H1 (cell line): ENCODE data around the gene ADRB2. TPM values are rescaled to one million over a fixed set of nuclear protein-coding genes. Genes with fewer than 3 reads are reported as not detected.
A peak's percentile ranks its signal among the peaks of the same experiment; 100 is the strongest.

Source experiments
- CTCF ChIA-PET: fragments of 300-600 bp; sonication (Branson Sonifier 250); formaldehyde crosslinking; loops from one replicate; lab custom pipeline; 2021; ENCODE audit not compliant: partially characterized antibody; lab: Charles Lee
- POLR2A ChIA-PET: fragments of 300-600 bp; sonication (Branson Sonifier 250); formaldehyde crosslinking; loops from one replicate; lab custom pipeline; 2021; ENCODE audit warnings: inconsistent platforms; ENCODE audit not compliant: partially characterized antibody; lab: Charles Lee
- DNase-seq, 2 experiments: peaks; one replicate each; pipeline versions ENCODE4 v3.0.0 to v3.0.0-alpha.2; 2010 to 2022; ENCODE audit warnings: low spot score in 2 of 2, low read depth in 1 of 2, mixed read lengths in 1 of 2
- FAIRE-seq: peaks from 2 replicates; lab custom pipeline; 2011; peaks lifted over from hg19 to GRCh38; lab: Jason Lieb, UNC
- H2AFZ ChIP-seq: 2 replicates; pipeline ENCODE4 v1.8.1; 2012; ENCODE audit warnings: low read length, inconsistent platforms
- H2AK5ac ChIP-seq: 2 replicates; pipeline ENCODE4 v1.6.1; 2013; ENCODE audit warnings: low read depth, low read length
- H2BK120ac ChIP-seq: replicated peaks from 2 replicates; pipeline ENCODE3; 2013; ENCODE audit warnings: low read depth, low read length, inconsistent platforms
- H2BK12ac ChIP-seq: 2 replicates; pipeline ENCODE4 v1.6.1; 2013; ENCODE audit warnings: low read depth, low read length
- H2BK15ac ChIP-seq: 2 replicates; pipeline ENCODE4 v1.6.1; 2013; ENCODE audit warnings: low read length
- H2BK20ac ChIP-seq: 2 replicates; pipeline ENCODE4 v1.6.1; 2013; ENCODE audit warnings: low read length
- H2BK5ac ChIP-seq: 2 replicates; pipeline ENCODE4 v1.6.1; 2013; ENCODE audit warnings: low read depth, low read length
- H3K14ac ChIP-seq: 2 replicates; pipeline ENCODE4 v1.6.1; 2013; ENCODE audit warnings: inconsistent platforms; ENCODE audit not compliant: insufficient read length
- H3K18ac ChIP-seq: 2 replicates; pipeline ENCODE4 v1.6.1; 2013; ENCODE audit warnings: low read length; ENCODE audit errors: extremely low read depth
- H3K23ac ChIP-seq: 2 replicates; pipeline ENCODE4 v1.6.1; 2013; ENCODE audit warnings: inconsistent platforms; ENCODE audit not compliant: insufficient read length
- H3K23me2 ChIP-seq: 2 replicates; pipeline ENCODE4 v1.6.1; 2013; ENCODE audit warnings: low read depth, low read length
- H3K27ac ChIP-seq: 2 replicates; pipeline ENCODE4 v1.6.1; 2011; ENCODE audit warnings: low read depth, low read length, inconsistent platforms
- H3K27me3 ChIP-seq, 4 experiments: replicated peaks in 1 of 4; 1 replicate in 1 of 4; 2 replicates in 3 of 4; pipeline versions ENCODE4 v1.6.1 to v1.8.1; 2011 to 2013; ENCODE audit warnings: low read length in 3 of 4, mild to moderate bottlenecking in 3 of 4, inconsistent platforms in 2 of 4, mixed read lengths in 2 of 4, moderate library complexity in 1 of 4; ENCODE audit not compliant: control insufficient read depth in 3 of 4, insufficient read depth in 3 of 4; ENCODE audit errors: extremely low read depth in 1 of 4
- H3K36me3 ChIP-seq, 4 experiments: 2 replicates each; pipeline versions ENCODE4 v1.6.1 to v1.8.1; 2011 to 2013; ENCODE audit warnings: mild to moderate bottlenecking in 4 of 4, low read length in 3 of 4, moderate library complexity in 2 of 4, control low read depth in 1 of 4, inconsistent platforms in 1 of 4; ENCODE audit not compliant: insufficient read depth in 4 of 4, control insufficient read depth in 2 of 4
- H3K4ac ChIP-seq: replicated peaks from 2 replicates; pipeline ENCODE3; 2013; ENCODE audit warnings: low read length, low read depth, mixed read lengths, inconsistent platforms; ENCODE audit not compliant: insufficient read length
- H3K4me1 ChIP-seq, 4 experiments: replicated peaks in 1 of 4; 1 replicate in 1 of 4; 2 replicates in 3 of 4; pipeline versions ENCODE4 v1.6.1 to v1.8.1; 2011 to 2013; ENCODE audit warnings: low read length in 3 of 4, inconsistent platforms in 2 of 4, mixed read lengths in 1 of 4; ENCODE audit not compliant: insufficient read depth in 4 of 4, control insufficient read depth in 3 of 4
- H3K4me2 ChIP-seq, 2 experiments: 2 replicates each; pipeline versions ENCODE4 v1.6.1 to v1.8.1; 2011 to 2013; ENCODE audit warnings: low read depth in 2 of 2, low read length in 2 of 2, control low read depth in 1 of 2, inconsistent platforms in 1 of 2, mild to moderate bottlenecking in 1 of 2; ENCODE audit not compliant: insufficient read depth in 1 of 2
- H3K4me3 ChIP-seq, 4 experiments: fragments of 200-600, 300-600 bp in 1 of 4; sonication (generic), shearing (Covaris generic), sonication (Bioruptor Twin) in 1 of 4; 2 replicates each; pipeline versions ENCODE4 v1.5.1 to v1.8.1; 2011 to 2016; ENCODE audit warnings: low read length in 4 of 4, low read depth in 3 of 4, control low read depth in 2 of 4, inconsistent platforms in 2 of 4, mild to moderate bottlenecking in 2 of 4, mixed read lengths in 1 of 4, moderate library complexity in 1 of 4; ENCODE audit not compliant: insufficient read depth in 2 of 4; ENCODE audit errors: extremely low read depth in 1 of 4
- H3K56ac ChIP-seq: replicated peaks from 2 replicates; pipeline ENCODE3; 2013; ENCODE audit warnings: low read depth, mild to moderate bottlenecking, mixed read lengths, low read length, inconsistent platforms; ENCODE audit not compliant: insufficient read length
- H3K79me1 ChIP-seq: 2 replicates; pipeline ENCODE4 v1.6.1; 2013; ENCODE audit warnings: low read depth, low read length, control low read depth
- H3K79me2 ChIP-seq, 2 experiments: 2 replicates each; pipeline versions ENCODE4 v1.6.1 to v1.8.1; 2012 to 2013; ENCODE audit warnings: low read length in 2 of 2, mild to moderate bottlenecking in 2 of 2, inconsistent platforms in 1 of 2; ENCODE audit not compliant: insufficient read depth in 2 of 2, control insufficient read depth in 1 of 2
- H3K9ac ChIP-seq, 4 experiments: replicated peaks in 1 of 4; 1 replicate in 1 of 4; 2 replicates in 3 of 4; pipeline versions ENCODE4 v1.6.1 to v1.8.1; 2011 to 2013; ENCODE audit warnings: low read depth in 3 of 4, low read length in 3 of 4, control low read depth in 2 of 4, mild to moderate bottlenecking in 2 of 4, moderate library complexity in 2 of 4, inconsistent platforms in 1 of 4; ENCODE audit errors: extremely low read depth in 1 of 4
- H3K9me3 ChIP-seq, 2 experiments: 2 replicates each; pipeline versions ENCODE4 v1.6.1 to v1.8.1; 2012 to 2013; ENCODE audit warnings: mild to moderate bottlenecking in 2 of 2, moderate library complexity in 2 of 2, control low read depth in 1 of 2, inconsistent platforms in 1 of 2, low read depth in 1 of 2, low read length in 1 of 2, mixed read lengths in 1 of 2; ENCODE audit not compliant: insufficient read depth in 2 of 2
- H4K20me1 ChIP-seq, 2 experiments: replicated peaks in 1 of 2; 2 replicates each; pipeline versions ENCODE3 to v1.8.1; 2011 to 2013; ENCODE audit warnings: inconsistent platforms in 2 of 2, low read length in 2 of 2, mild to moderate bottlenecking in 1 of 2; ENCODE audit not compliant: insufficient read depth in 2 of 2, control insufficient read depth in 1 of 2
- H4K5ac ChIP-seq: 2 replicates; pipeline ENCODE4 v1.6.1; 2013; ENCODE audit warnings: low read length, low read depth, mixed read lengths, inconsistent platforms; ENCODE audit not compliant: insufficient read length
- H4K8ac ChIP-seq: 2 replicates; pipeline ENCODE4 v1.8.0; 2013; ENCODE audit warnings: mild to moderate bottlenecking, moderate library complexity, low read length, inconsistent platforms; ENCODE audit not compliant: insufficient read depth; ENCODE audit errors: extremely low read depth
- H4K91ac ChIP-seq: replicated peaks from 2 replicates; pipeline ENCODE3; 2013; ENCODE audit warnings: low read length, mixed read lengths, inconsistent platforms; ENCODE audit not compliant: insufficient read length
- ASH2L ChIP-seq: fragments of 200-600, 300-600 bp; sonication (generic); IDR thresholded peaks from one replicate; pipeline ENCODE4 v1.7.1; 2017; ENCODE audit warnings: low read length
- BCL11A ChIP-seq, 2 experiments: IDR thresholded peaks; one replicate each; pipeline ENCODE4 v1.6.1; 2011; ENCODE audit warnings: low read depth in 2 of 2, low read length in 2 of 2, mild to moderate bottlenecking in 2 of 2
- CEBPB ChIP-seq: IDR thresholded peaks from 2 replicates; pipeline ENCODE4 v1.6.1; 2012; ENCODE audit warnings: low read depth, low read length
- GTF2F1 ChIP-seq: IDR thresholded peaks from 2 replicates; pipeline ENCODE4 v1.6.1; 2012; ENCODE audit warnings: low read depth, low read length, improper control_type of control experiment, borderline replicate concordance
- JUN ChIP-seq: IDR thresholded peaks from 2 replicates; pipeline ENCODE4 v1.6.1; 2011; ENCODE audit warnings: low read depth, mild to moderate bottlenecking, improper control_type of control experiment, low read length
- KDM1A ChIP-seq: fragments of 200-600, 300-600 bp; sonication (generic); IDR thresholded peaks from 2 replicates; pipeline ENCODE4 v1.7.1; 2016; ENCODE audit warnings: mild to moderate bottlenecking, low read length, borderline replicate concordance
- RFX5 ChIP-seq: IDR thresholded peaks from 2 replicates; pipeline ENCODE4 v1.6.1; 2011; ENCODE audit warnings: low read depth, low read length, improper control_type of control experiment, borderline replicate concordance
- RNF2 ChIP-seq: fragments of 200-900, 300-1000 bp; sonication (generic); IDR thresholded peaks from 2 replicates; pipeline ENCODE4 v1.7.1; 2016; ENCODE audit warnings: borderline replicate concordance, low read depth, mild to moderate bottlenecking, antibody characterized with exemption, low read length; ENCODE audit not compliant: poor library complexity, severe bottlenecking; ENCODE audit errors: missing control alignments
- SIX5 ChIP-seq: IDR thresholded peaks from 2 replicates; pipeline ENCODE4 v1.6.1; 2011; ENCODE audit warnings: mild to moderate bottlenecking, low read depth, low read length
- SP4 ChIP-seq: IDR thresholded peaks from 2 replicates; pipeline ENCODE4 v1.6.1; 2012; ENCODE audit warnings: low read length, inconsistent platforms
- ZNF274 ChIP-seq: IDR thresholded peaks from 2 replicates; pipeline ENCODE4 v1.7.0; 2012; ENCODE audit warnings: low read length, borderline replicate concordance; ENCODE audit errors: extremely low read depth
- WGBS, 2 experiments: shearing (Covaris generic) in 1 of 2; methylation state at CpG; one replicate each; pipeline versions ENCODE4 v1.1.6 to v1.1.7; 2013 to 2015; ENCODE audit warnings: low lambda C conversion rate in 2 of 2, mixed read lengths in 2 of 2, inconsistent platforms in 1 of 2, low coverage in 1 of 2, missing lambda C conversion rate in 1 of 2; ENCODE audit not compliant: insufficient replicate concordance in 2 of 2, insufficient coverage in 1 of 2, insufficient read length in 1 of 2; ENCODE audit errors: extremely low coverage in 1 of 2, missing lambda C conversion rate in 1 of 2; 5-methylcytosine and 5-hydroxymethylcytosine counted together
- polyA plus RNA-seq, 7 experiments: library from polyadenylated mRNA; depleted of rRNA in 3 of 7; stranded (reverse) in 5 of 7; unstranded in 2 of 7; fragments of >200 nt in 5 of 7; fragments of 200-250 nt in 2 of 7; gene quantifications; 1 replicate in 5 of 7; 2 replicates in 1 of 7; 4 replicates in 1 of 7; pipeline versions ENCODE4 v1.2.1 to v1.2.3, GENCODE V29; 2011 to 2013; ENCODE audit warnings: missing spikeins in 2 of 7, mixed read lengths in 2 of 7
- total RNA-seq: library from RNA; stranded (reverse); fragmentation: NEBNext Ultra II Directional; extraction: Animal tissue kit (Norgen Biotek cat#: 25700); gene quantifications from 2 replicates; pipeline ENCODE4 v1.2.1, GENCODE V29; 2021
- TF ChIP-seq, protein P1 (sequence below): IDR thresholded peaks from 2 replicates; pipeline ENCODE4 v1.6.1; 2012; ENCODE audit warnings: inconsistent platforms
- TF ChIP-seq, protein P2 (sequence below): IDR thresholded peaks from 2 replicates; pipeline ENCODE4 v1.6.1; 2011; ENCODE audit warnings: low read depth, mild to moderate bottlenecking, low read length; ENCODE audit not compliant: insufficient read depth

Gene ADRB2
- total and polyA plus RNA-seq, 2 of the 8 experiments (the other 6 are each of a cell fraction or from before 2014, with no cell fraction given): 0.65 to 0.77 TPM

DNA sequence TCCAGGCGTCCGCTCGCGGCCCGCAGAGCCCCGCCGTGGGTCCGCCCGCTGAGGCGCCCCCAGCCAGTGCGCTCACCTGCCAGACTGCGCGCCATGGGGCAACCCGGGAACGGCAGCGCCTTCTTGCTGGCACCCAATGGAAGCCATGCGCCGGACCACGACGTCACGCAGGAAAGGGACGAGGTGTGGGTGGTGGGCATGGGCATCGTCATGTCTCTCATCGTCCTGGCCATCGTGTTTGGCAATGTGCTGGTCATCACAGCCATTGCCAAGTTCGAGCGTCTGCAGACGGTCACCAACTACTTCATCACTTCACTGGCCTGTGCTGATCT lies 294 bp downstream of the ADRB2 start:
- 17% methylated on average over 28 of the region's 28 CpGs; no CpG with 5 or more reads in 1 of the 2 experiments for WGBS, 2 experiments
- H3K36me3 ChIP-seq: no peaks in the 10 kb centered on the region
- H3K27me3 ChIP-seq: peaks cover 5 to 20% (median 15%) of the 10 kb centered on the region in 4 experiments
- no peak overlapping the region for H4K5ac ChIP-seq
- no peak overlapping the region for H3K23ac ChIP-seq
- 0 out of 2 replicates have a peak overlapping the region, but pooled peaks have one; percentile 5 for H2BK15ac ChIP-seq
- no peak overlapping the region for H3K9ac ChIP-seq
- H3K23me2 ChIP-seq: peaks cover 11% of the 10 kb centered on the region
- no peaks in the 10 kb centered on the region for H3K79me2 ChIP-seq
- CTCF ChIA-PET: interaction anchor here (0.5 to 2.4 kb wide), 6 partner anchors 12 to 438 kb away, joined by 3 to 7 read pairs (median 4); no protein-coding TSS in a partner anchor
- DNase-seq (no peak), FAIRE-seq (no peak)
- H4K8ac ChIP-seq: peak overlapping the region; percentile 57; the same call in 1 of the 2 replicates
- H3K18ac ChIP-seq: no peak overlapping the region
- H2BK12ac ChIP-seq: no peak overlapping the region
- H3K9me3 ChIP-seq: no peaks in the 10 kb centered on the region
- peak overlapping the region; percentile 100 for H3K4me2 ChIP-seq
- no peak overlapping the region for H3K4ac ChIP-seq
- no peak overlapping the region for H2AK5ac ChIP-seq
- no peaks in the 10 kb centered on the region for H4K20me1 ChIP-seq
- H2BK5ac ChIP-seq: no peak overlapping the region
- H3K56ac ChIP-seq: no peak overlapping the region
- no peak overlapping the region for H2BK20ac ChIP-seq
- no peaks in the 10 kb centered on the region for H3K79me1 ChIP-seq
- H3K4me3 ChIP-seq: peak overlapping the region; percentile 70 to 90 (median 78)
- no peak overlapping the region for H2BK120ac ChIP-seq
- POLR2A ChIA-PET: no interaction called here
- peaks cover 0 to 2% (median under 1%) of the 10 kb centered on the region in 4 experiments; a peak in 5 of 7 replicates for H3K4me1 ChIP-seq
- no peak overlapping the region for H3K14ac ChIP-seq
- H3K27ac ChIP-seq: no peak overlapping the region
- H4K91ac ChIP-seq: no peak overlapping the region
- H2AFZ ChIP-seq: peak overlapping the region; percentile 56; the same call in 1 of the 2 replicates
- TF ChIP-seq RNF2 (peak; percentile 32), ASH2L (no peak), JUN (no peak), GTF2F1 (no peak), KDM1A (0 out of 2 replicates have a peak, but pooled peaks have one; percentile 2), SP4 (no peak), CEBPB (no peak), ZNF274 (no peak), RFX5 (no peak), BCL11A (IDR thresholded peaks at IDR 0.05; ENCODE audit: low read depth in 2 of 2, low read length in 2 of 2) (no peak), SIX5 (no peak)
- TF ChIP-seq, protein P1, sequence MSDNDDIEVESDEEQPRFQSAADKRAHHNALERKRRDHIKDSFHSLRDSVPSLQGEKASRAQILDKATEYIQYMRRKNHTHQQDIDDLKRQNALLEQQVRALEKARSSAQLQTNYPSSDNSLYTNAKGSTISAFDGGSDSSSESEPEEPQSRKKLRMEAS: peak; percentile 84; the same call in 1 of the 2 replicates
- TF ChIP-seq, protein P2, sequence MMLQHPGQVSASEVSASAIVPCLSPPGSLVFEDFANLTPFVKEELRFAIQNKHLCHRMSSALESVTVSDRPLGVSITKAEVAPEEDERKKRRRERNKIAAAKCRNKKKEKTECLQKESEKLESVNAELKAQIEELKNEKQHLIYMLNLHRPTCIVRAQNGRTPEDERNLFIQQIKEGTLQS: no peak
